ENCODE results near the gene PTPRN2. TPM values are rescaled to one million over a fixed set of nuclear protein-coding genes. Genes with fewer than 3 reads are reported as not detected.

Gene PTPRN2
- total and polyA plus RNA-seq, 9 of the 15 experiments (the other 6 are each of a cell fraction or from before 2014, with no cell fraction given) = not detected

GRCh38 chr7:158582089-158582456, 5.5 kb downstream of the PTPRN2 start:
- Histone ChIP-seq H3K9me3 (replicated peaks; ENCODE audit: control insufficient read depth, insufficient read depth, low read depth, low read length) (no peaks in the 10 kb centered on the region; the same call in 1 of the 2 replicates), H3K4me1 (replicated peaks in 1 of 2; ENCODE audit: control insufficient read depth in 2 of 2, insufficient read depth in 2 of 2, low read length in 2 of 2) (peaks cover 3 to 9% of the 10 kb centered on the region in 2 experiments; a peak in 2 of 5 replicates), H3K4me2 (ENCODE audit: insufficient read depth, low read length) (no peak overlapping the region), H3K79me2 (ENCODE audit: control insufficient read depth, insufficient read depth, low read length) (no peaks in the 10 kb centered on the region), H4K20me1 (replicated peaks; ENCODE audit: control insufficient read depth, insufficient read depth, low read length) (peaks cover 5% of the 10 kb centered on the region), H3K36me3 (ENCODE audit: control insufficient read depth, insufficient read depth, low read length) (no peaks in the 10 kb centered on the region), H3K4me3 (no peak overlapping the region), H3K27me3 (ENCODE audit: control insufficient read depth in 2 of 2, insufficient read depth in 2 of 2, low read length in 2 of 2) (peaks cover 27 to 40% of the 10 kb centered on the region in 2 experiments), H3K27ac (ENCODE audit: extremely low read depth, low read depth, low read length) (no peak overlapping the region), H3K9me1 (ENCODE audit: control insufficient read depth, insufficient read depth, low read length) (no peaks in the 10 kb centered on the region), H3K9ac (ENCODE audit: insufficient read depth in 1 of 2, low read depth in 2 of 2, low read length in 2 of 2) (no peak overlapping the region), H2AFZ (ENCODE audit: low read depth, low read length) (no peak overlapping the region)
- ATAC-seq (no peak), FAIRE-seq (no peak), DNase-seq (ENCODE audit: extremely low read depth in 1 of 4, low spot score in 3 of 4) (peak in 1 of 4 experiments; percentile 19)
- WGBS (ENCODE audit: insufficient coverage, low coverage, missing lambda C conversion rate) = under 1% methylated on average over 6 of the region's 6 CpGs
- TF ChIP-seq TEAD4 (IDR thresholded peaks at IDR 0.05; ENCODE audit: low read length) = 0 out of 2 replicates have a peak, but pooled peaks have one; percentile 21
- TF ChIP-seq TEAD4 (CRISPR knock-in tag; IDR thresholded peaks at IDR 0.05; ENCODE audit: borderline replicate concordance) = no peak
- TF ChIP-seq RHOXF2B (CRISPR knock-in tag; conservative IDR thresholded peaks at IDR 0.05) = no peak
- no peak for TF ChIP-seq TBP (optimal IDR thresholded peaks at IDR 0.05; ENCODE audit: low read depth, low read length)
- TF ChIP-seq, protein P1, sequence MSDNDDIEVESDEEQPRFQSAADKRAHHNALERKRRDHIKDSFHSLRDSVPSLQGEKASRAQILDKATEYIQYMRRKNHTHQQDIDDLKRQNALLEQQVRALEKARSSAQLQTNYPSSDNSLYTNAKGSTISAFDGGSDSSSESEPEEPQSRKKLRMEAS (CRISPR knock-in tag; IDR thresholded peaks at IDR 0.05) = no peak
- TF ChIP-seq ARID1B (IDR thresholded peaks at IDR 0.05) = peak; percentile 42
- peak; percentile 48 for TF ChIP-seq TAL1 (IDR thresholded peaks at IDR 0.05)
- TF ChIP-seq CBFA2T2 (conservative IDR thresholded peaks at IDR 0.05) = peak; percentile 36; the same call in 1 of the 2 replicates
- TF ChIP-seq MTA2 (IDR thresholded peaks at IDR 0.05; ENCODE audit: low read depth) = peak; percentile 28; the same call in 1 of the 2 replicates
- TF ChIP-seq ZBTB40 (IDR thresholded peaks at IDR 0.05) = no peak
- TF ChIP-seq ZBTB40 (CRISPR knock-in tag; IDR thresholded peaks at IDR 0.05) = no peak
- 0 out of 2 replicates have a peak, but pooled peaks have one; percentile 21 for TF ChIP-seq EP300 (IDR thresholded peaks at IDR 0.05; ENCODE audit: low read length)
- TF ChIP-seq CBFA2T3 (IDR thresholded peaks at IDR 0.05) = peak; percentile 54
- TF ChIP-seq, protein P2, sequence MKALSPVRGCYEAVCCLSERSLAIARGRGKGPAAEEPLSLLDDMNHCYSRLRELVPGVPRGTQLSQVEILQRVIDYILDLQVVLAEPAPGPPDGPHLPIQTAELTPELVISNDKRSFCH (CRISPR knock-in tag; IDR thresholded peaks at IDR 0.05) = no peak
- TF ChIP-seq, protein P2 (tag; IDR thresholded peaks at IDR 0.05) = 0 out of 2 replicates have a peak, but pooled peaks have one; percentile 42
- peak; percentile 63 for TF ChIP-seq TCF3 (CRISPR knock-in tag; IDR thresholded peaks at IDR 0.05)
- in situ Hi-C loops (cut with MboI) = no loop called here
- no TSS peak for BruUV-seq (replicated peaks)
- ChIA-PET CTCF (ENCODE audit: low intra/inter-chr PET ratio) (no interaction called here), POLR2A (interaction anchor here (1.1 kb wide), 1 partner anchor 9 kb away, joined by 3 read pairs; no protein-coding TSS in a partner anchor)
- intact Hi-C loops (cut with micrococcal nuclease) = no loop called here
